ENCODE data around the gene CATSPER1. TPM values are rescaled to one million over a fixed set of nuclear protein-coding genes. Genes with fewer than 3 reads are reported as not detected.

The CATSPER1 gene
- total RNA-seq, 1 experiment from 2014 or later = not detected

GRCh38 chr11:66062408-66062807 is 36.1 kb upstream of the CATSPER1 start:
- Histone ChIP-seq H3K36me3 (ENCODE audit: insufficient read depth, low read length, poor library complexity, severe bottlenecking) (peaks cover 100% of the 10 kb centered on the region), H3K9me3 (ENCODE audit: low read depth, low read length, poor library complexity, severe bottlenecking) (peaks cover 3% of the 10 kb centered on the region), H3K4me3 (ENCODE audit: low read depth, low read length, poor library complexity, severe bottlenecking) (no peak overlapping the region), H3K27me3 (replicated peaks; ENCODE audit: insufficient read depth, low read depth, low read length, poor library complexity) (no peaks in the 10 kb centered on the region), H3K4me1 (ENCODE audit: insufficient read depth, low read length, poor library complexity, severe bottlenecking) (no peaks in the 10 kb centered on the region), H3K27ac (ENCODE audit: low read depth, low read length, poor library complexity, severe bottlenecking) (no peak overlapping the region)
- no TSS peak for BruUV-seq (replicated peaks)
- ChIA-PET POLR2A (ENCODE audit: low non-redundant PET) (no interaction called here), CTCF (interaction anchor here (0.6 kb wide), 1 partner anchor 1871 kb away, joined by 4 read pairs; no protein-coding TSS in a partner anchor)
- intact Hi-C loops (cut with micrococcal nuclease; ENCODE audit: unreplicated experiment) = no loop called here
- no peak for DNase-seq (ENCODE audit: low spot score)
- TF ChIP-seq EZH2 (IDR thresholded peaks at IDR 0.05; ENCODE audit: borderline replicate concordance, low read depth, low read length, poor library complexity, severe bottlenecking) (no peak), CTCF (conservative IDR thresholded peaks at IDR 0.05; ENCODE audit: low read depth, low read length) (no peak)

- intact Hi-C loops (cut with micrococcal nuclease; ENCODE audit: unreplicated experiment) = no loop called here
- DNase-seq (ENCODE audit: low spot score) = no peak
- ChIA-PET CTCF (no interaction called here), POLR2A (ENCODE audit: low non-redundant PET) (no interaction called here)
- Histone ChIP-seq H3K36me3 (ENCODE audit: insufficient read depth, low read length, poor library complexity, severe bottlenecking) (peaks cover 100% of the 10 kb centered on the region), H3K4me1 (ENCODE audit: insufficient read depth, low read length, poor library complexity, severe bottlenecking) (no peaks in the 10 kb centered on the region), H3K27me3 (replicated peaks; ENCODE audit: insufficient read depth, low read depth, low read length, poor library complexity) (no peaks in the 10 kb centered on the region), H3K4me3 (ENCODE audit: low read depth, low read length, poor library complexity, severe bottlenecking) (no peak overlapping the region), H3K9me3 (ENCODE audit: low read depth, low read length, poor library complexity, severe bottlenecking) (peaks cover 3% of the 10 kb centered on the region), H3K27ac (ENCODE audit: low read depth, low read length, poor library complexity, severe bottlenecking) (no peak overlapping the region)
- no TSS peak for BruUV-seq (replicated peaks)
- TF ChIP-seq CTCF (conservative IDR thresholded peaks at IDR 0.05; ENCODE audit: low read depth, low read length) (no peak), EZH2 (IDR thresholded peaks at IDR 0.05; ENCODE audit: borderline replicate concordance, low read depth, low read length, poor library complexity, severe bottlenecking) (no peak)
Observed at GRCh38 chr11:66061268-66061667, 35.0 kb upstream of the CATSPER1 start.

- peaks cover 3% of the 10 kb centered on the region for H3K9me3 ChIP-seq (ENCODE audit: low read depth, low read length, poor library complexity, severe bottlenecking)
- no peak for DNase-seq (ENCODE audit: low spot score)
- TF ChIP-seq CTCF (conservative IDR thresholded peaks at IDR 0.05; ENCODE audit: low read depth, low read length) (no peak), EZH2 (IDR thresholded peaks at IDR 0.05; ENCODE audit: borderline replicate concordance, low read depth, low read length, poor library complexity, severe bottlenecking) (no peak)
- H3K4me3 ChIP-seq (ENCODE audit: low read depth, low read length, poor library complexity, severe bottlenecking) = no peak overlapping the region
- H3K27ac ChIP-seq (ENCODE audit: low read depth, low read length, poor library complexity, severe bottlenecking) = no peak overlapping the region
- CTCF ChIA-PET = interaction anchor here (0.6 kb wide), 1 partner anchor 14 kb away, joined by 3 read pairs; no protein-coding TSS in a partner anchor
- no peaks in the 10 kb centered on the region for H3K4me1 ChIP-seq (ENCODE audit: insufficient read depth, low read length, poor library complexity, severe bottlenecking)
- intact Hi-C loops (cut with micrococcal nuclease; ENCODE audit: unreplicated experiment) = no loop called here
- H3K27me3 ChIP-seq (replicated peaks; ENCODE audit: insufficient read depth, low read depth, low read length, poor library complexity) = no peaks in the 10 kb centered on the region
- POLR2A ChIA-PET (ENCODE audit: low non-redundant PET) = no interaction called here
- peaks cover 100% of the 10 kb centered on the region for H3K36me3 ChIP-seq (ENCODE audit: insufficient read depth, low read length, poor library complexity, severe bottlenecking)
- no TSS peak for BruUV-seq (replicated peaks)
Observed at GRCh38 chr11:66059966-66060680, 33.8 kb upstream of the CATSPER1 start.

All from A673 (cell line).